Measurements from ENCODE around the gene SERPINB1.

Gene SERPINB1

DNA sequence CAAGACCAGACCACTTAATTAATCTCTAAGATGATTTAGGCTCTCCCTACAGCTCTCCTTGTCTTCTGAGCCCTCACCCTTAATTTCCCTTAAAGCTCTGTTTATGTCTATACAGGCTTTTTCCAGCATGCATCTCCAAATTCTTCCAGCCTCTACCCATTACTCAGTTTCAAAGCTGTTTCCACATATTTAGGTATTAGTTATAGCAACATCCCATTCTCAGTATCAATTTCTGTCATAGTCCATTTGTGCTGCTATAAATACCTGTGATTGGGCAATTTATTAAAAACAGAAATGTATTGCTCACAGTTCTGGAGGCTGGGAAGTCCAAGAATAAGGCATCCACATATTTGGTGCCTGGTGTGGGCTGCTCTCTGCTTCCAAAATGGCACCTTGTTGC lies 2.3 kb upstream of the SERPINB1 start:
- no peak for DNase-seq

DNA sequence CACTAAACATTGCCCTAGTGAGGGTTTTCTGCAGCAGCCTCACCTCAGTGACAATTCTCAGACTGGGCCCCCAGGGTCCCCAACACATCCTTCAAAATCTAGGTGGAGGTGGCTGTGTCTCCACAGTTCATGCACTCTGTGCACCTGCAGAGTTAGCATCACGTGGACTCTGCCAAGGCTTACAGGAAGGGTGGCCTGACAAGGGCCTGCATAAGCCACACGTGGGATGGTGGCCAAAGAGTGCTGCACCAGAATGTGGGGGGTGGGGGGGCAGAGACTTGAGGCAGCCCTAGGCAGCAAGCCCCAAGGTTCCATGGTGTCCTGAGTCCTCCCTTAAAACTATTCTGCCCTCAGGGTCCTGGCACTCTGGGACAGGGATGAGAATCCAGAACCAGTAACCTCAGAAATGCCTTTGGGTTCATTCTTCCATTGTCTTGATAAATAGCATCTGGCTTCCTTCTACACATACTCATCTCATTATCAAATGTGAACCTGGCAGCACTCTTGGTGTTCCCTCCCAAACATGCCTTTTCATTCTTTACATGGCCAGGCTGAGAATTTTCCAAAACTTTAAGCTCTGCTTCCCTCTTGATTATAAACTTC lies 1.6 kb upstream of the SERPINB1 start:
- no peak for DNase-seq

DNA sequence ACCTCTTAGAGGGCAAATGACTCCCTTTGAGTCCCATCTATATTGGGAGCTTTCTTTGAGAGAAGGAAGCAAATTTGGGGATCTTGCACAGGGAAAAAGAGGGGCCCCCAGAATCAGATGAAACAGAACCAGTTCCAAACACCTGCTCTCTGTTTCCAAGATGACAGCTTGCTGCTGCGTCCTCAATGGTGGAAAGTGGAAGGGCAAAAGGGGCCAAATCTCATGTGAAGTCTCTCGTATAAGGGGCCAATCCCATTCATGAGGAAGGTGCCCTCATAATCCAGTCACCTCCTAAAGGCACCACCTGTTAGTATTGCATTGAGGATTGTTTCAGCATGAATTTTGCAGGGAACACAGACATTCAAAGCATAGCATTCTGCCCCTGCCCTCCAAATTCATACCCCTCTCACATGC lies 483 bp upstream of the SERPINB1 start:
- DNase-seq = no peak

DNA sequence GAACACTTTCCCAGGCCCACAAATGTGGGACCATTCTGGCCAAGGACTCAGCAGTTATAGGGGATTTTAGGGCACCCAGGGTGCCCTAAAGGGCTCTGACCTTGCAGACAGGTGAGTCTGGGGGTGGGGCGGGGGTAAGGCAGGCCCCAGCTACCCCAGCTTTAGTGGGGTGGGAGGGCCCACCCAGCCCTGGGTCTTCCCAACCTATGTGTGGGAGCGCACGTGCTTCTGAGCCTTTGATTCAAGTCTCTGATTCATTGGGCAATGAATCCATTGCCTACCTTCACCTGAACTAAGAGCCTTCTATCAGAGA lies 958 bp downstream of the SERPINB1 start:
- no peak for DNase-seq

DNA sequence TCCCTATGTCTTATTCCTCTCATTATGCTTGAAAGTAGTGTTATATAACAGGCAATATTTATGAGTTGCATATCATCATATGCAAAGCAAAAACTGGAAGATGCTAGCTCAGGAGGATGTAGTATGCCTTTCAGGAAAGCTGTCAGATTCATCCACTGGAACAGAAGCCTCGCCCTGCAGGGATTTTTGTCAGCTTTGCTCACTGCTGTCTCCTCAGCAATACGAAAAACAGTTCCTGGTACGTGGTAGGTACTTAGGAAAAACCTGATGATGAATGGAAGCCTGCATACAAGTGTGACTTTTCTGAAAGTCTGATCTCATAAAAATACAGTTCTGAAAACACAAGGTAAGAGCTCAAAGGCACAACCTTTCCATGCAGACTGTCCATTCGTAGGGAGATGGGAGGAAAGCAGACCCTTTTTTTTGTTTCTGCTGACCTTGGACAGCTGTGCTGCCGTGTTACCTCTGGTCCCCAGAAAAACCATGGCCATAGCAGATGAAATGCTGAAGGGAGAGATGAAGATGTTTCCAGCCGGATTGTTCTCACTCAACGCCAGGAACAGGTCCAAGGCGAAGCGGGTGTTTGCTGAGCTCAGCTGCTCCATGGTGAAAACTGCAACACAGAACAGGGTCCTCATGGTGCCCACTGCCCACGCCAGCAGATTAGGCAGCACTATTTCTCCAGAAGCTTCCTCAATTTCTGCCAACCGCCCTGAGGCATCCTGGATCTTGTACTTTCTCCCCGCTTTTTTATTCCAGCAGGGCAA lies 1.5 kb downstream of the SERPINB1 start:
- peak in 1 of 2 donors; percentile 19 for DNase-seq

DNA sequence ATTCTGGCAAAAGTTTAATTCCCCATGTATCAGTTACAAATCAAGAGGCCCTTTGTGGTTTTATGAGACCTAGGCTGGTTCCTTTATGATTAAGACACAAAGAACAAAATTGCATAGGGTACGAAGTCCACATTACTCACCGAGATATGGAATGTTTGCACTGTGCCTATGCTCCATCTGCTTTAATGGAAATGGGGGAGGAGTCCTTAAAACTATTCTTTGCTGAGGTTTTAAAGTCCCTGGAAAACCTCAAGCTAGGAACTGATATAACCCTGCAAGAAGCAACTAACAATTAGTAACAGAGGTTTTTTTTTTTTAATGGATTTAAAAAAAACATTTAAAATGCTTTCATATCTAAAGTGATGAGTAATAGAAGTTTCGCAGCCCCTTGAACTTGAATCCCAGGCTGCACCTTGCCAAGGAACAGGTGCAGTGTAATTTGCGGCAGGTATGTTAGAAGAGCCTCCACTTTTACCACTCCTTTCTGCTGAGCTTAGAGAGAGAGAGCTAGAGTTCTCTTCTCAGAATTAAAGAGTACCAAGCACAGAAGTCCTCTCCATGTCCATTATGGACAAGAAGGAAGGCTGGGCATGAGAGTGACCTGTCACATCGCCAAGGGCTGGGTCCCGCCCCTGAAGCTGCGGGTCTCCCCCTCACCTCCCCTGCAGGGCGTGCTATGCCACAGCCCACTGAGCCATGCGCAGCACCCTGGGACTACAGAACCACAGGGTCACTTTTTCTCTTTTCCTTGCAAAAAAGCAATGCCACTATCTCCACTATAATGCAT lies 2.3 kb downstream of the SERPINB1 start:
- DNase-seq = no peak

DNA sequence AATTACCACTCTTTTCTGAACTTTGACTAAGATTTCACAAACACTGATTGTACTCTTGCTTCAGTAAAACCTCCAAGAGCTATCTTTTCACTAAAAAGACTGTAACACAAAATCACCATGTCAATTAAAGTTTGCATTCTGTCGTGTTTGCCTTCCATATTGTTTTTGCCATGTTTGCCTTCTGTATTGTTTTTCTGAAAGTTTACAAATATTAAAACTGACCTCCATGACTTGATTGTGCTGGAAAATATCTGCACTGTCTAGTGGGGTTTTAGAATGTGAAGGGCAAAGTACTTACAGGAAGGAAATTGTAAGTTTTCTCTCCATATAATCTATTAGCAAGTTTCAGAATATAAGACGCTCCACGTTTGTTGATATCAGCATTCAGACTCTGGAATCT lies 3.4 kb downstream of the SERPINB1 start:
- no peak for DNase-seq

DNA sequence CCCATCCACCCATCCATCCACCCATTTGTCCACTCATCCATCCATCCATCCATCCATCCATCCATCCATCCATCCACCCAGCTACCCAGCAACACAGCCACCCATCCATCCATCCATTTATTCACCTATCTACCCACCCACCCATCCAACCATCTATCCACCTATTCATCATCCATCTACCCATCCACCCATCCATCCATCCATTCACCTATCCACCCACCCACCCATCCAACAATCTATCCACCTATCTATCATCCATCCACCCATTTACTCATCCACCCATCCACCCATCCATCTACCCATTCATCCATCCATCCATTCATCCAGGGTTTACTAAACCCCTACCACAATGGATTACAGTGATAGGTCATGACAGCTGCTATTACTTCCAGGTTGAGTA lies 7.4 kb downstream of the SERPINB1 start:
- no peak for DNase-seq

DNA sequence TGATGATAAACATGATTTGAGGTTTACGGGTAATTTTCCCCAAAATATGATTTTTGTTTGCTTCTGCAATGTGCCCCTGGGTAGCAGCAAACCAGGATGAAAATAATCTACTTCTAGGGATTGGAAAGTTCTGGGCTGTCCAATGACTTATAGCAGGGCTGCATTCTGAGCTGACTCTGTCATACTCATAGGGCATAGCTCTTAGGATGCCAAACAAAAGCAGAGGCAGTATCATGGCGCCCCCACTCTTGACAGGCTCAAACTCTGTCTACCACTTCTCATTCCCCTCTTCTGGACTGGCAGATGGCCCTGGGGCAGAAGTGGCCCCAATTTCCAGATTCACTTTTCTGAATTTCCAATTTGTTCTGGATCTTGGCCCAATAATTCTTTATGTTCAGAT lies 10.3 kb downstream of the SERPINB1 start:
- DNase-seq = no peak

DNA sequence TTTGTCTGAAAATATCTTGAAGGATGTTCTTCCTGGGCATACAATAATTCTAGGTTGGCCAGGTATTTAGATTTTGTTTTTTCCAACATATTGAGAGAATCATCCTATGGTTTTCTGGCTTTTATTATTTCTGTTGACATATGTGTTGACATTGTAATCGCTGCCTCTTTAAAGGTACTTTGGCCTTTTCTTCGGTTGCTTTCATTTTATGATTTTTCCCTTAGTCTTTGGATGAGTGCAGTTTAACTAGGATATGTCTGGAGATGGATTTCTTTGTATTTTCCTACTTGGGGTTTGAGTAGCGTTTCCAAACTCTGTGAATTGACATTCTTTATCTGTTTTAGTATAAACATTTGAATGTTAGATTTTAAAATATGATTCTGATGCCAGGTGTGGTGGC lies 11.5 kb downstream of the SERPINB1 start:
- DNase-seq = no peak

DNA sequence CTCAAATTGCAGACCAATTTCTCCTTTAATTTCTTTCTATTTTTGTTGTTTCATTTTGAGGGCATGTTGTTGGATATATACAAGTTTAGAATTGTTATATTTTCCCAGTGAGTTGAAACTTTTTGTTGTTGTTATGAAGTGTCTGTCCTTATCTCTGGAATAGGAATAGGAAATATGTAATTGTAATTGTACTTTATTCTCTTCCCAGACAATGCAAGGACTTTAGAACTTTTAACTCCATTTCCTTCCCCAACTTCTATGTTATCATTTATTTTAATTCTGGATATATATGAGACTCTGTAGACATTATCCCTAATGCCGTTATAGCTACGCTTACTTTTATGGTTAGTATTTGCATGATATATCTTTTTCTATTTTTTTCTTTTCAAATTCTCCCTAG lies 12.4 kb downstream of the SERPINB1 start:
- DNase-seq = no peak

DNA sequence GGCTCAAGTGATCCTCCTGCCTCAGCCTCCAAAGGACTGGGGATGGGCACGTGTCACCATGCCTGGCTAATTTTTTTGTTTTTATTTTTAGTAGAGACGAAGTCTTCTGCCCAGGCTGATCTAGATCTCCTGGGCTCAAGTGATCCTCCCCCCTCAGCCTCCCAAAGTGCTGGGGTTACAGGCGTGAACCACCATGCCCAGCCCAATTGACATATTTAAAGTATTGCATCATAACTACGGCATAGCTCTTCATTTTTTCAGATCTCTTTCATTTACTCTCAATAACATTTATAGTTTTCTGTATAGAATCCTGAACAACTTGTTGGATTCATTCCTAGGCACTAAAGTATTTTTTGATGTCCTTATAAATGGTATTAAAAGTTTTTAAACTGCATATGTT lies 13.0 kb downstream of the SERPINB1 start:
- DNase-seq = no peak

DNA sequence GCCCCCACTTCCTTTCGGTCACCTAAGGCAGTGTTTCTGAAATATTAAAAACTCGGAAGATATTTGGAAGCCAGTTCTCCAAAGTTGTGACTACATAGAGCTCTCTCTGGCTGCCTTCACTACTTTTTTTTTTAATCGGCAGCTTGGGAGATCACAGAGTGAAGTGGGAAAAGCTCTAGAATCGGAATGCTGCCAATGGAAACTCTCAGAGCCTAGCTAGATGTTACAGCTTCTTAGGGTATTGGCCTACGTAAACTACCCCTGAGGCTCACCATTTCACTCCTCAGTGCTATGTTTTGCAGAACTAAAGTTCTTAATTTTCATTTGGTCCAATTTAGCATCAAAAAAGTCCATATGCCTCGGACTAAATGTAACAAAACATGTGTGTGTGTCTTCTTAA lies 14.5 kb downstream of the SERPINB1 start:
- DNase-seq = no peak

DNA sequence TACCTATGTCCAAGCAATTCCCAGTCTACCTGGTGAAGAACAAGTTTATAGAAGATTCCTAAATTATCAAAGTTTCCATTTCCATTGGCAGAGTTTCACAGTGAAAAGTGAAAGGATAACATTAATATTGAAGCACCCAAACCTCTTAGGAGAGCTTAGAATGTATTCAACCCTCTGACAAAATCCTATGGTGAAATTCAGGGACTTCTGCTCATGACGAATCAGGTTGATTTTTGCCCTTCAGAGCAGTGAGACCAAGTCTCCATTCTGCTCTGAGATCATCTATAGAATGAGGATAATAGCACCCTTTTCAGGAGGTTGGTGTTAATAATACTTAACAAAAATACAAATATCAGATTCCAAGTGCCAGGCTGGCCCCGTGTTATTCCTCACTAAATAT lies 15.5 kb downstream of the SERPINB1 start:
- no peak for DNase-seq

DNA sequence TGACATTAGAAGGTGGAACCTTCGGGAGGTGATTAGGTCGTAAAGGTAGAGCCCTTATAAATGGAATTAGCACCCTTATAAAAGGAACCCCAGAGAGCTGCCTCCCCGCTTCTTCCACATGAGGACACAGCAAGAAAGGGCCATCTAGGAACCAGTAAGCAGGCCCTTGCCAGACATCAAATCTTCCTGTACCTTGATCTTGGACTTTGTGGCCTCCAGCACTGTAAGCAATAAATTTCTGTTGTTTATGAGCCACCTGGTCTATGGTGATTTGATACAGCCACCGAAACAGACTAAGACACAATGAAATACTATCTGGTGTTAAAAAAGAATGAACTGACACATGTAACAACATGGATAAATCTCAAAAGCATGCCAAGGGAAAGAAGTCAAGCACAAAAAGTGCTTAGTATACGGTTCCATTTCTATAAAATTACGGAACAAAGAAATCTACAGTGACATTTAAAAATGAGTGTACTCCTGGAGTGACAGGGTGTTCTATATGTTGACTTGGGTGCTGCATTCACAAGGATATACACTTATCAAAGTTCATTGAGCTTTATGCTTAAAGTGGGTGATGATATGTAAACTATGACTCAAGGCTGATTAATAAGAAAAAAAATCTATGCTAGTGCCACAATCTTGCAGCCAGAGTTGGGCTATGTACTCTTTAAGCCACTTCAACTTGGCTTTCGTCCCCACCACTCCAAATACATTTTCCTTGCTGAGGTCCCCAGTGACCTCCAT lies 18.4 kb downstream of the SERPINB1 start:
- no peak for DNase-seq

DNA sequence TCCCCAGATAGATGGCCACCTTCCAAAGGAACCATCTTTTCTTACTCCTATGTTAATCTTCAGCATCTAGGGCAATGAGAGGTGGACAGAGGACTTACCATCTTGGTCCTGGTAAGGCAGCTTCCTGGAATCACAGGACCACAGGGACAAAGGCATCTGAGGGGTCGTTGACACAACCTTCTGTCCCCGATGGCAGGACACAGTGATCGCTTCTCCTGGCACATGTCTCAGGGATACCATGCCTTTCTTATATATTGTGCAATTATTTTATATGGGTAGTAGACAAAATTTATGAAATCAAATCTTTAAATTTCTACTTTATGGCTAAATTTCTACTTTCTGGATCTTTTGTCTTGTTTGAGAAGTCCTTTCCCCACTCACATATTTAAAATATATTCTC lies 20.1 kb downstream of the SERPINB1 start:
- no peak for DNase-seq

DNA sequence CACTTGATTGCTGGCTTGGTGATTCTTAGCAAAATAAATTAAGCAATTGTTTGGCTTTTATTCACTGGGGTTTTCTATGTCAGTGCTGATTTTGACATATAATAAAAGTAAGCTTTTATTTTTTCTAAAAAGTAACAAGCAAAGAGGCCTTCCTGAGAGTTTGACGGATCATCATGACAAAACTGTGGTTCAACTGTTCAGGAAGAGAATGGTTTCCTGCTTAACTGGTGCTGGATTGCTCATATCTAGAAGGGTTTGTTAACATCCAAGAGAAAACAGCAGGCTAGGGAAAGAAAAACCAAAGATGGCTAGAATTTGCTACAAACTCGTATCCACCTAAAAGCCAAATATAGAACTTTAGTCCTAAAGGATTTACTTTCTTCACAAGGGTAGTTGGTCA lies 21.2 kb downstream of the SERPINB1 start:
- DNase-seq = no peak

DNA sequence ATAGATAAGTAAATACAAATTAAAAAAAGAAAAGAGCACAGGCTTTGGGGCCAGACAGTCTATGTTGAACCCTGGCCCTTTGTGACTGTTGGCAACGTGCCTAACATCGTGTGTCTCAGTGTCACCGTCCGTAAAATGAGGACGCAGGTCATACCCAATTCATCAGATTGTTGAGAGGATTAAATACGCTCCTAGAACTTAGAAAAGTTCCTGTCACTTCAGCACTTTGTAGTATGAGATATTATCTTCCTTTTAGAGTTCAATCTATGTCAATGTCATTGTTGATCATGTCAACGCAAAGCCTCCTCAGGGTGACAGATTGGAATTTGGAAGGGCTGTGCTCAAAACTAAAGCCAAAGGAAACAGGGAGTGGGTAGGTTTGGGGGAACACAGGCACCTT lies 21.7 kb downstream of the SERPINB1 start:
- no peak for DNase-seq

DNA sequence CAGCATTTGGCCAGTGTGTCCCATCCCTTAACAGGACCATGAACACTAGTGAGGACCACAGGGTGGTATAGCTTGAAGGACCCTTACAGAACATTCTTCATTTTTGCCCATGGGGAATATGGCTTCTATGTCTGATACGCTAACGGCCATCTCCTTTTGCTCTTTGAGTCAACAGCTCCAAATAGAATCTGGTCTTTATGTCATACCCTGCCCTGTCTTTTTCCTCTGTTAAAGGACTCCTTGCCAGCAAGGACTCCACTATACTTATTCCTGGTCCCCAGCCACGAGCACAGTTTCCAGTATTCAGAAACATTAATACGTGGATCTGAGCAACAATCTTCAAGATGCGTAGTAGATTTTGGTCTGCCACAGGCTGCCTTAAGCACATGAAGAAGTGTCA lies 22.5 kb downstream of the SERPINB1 start:
- no peak for DNase-seq

DNA sequence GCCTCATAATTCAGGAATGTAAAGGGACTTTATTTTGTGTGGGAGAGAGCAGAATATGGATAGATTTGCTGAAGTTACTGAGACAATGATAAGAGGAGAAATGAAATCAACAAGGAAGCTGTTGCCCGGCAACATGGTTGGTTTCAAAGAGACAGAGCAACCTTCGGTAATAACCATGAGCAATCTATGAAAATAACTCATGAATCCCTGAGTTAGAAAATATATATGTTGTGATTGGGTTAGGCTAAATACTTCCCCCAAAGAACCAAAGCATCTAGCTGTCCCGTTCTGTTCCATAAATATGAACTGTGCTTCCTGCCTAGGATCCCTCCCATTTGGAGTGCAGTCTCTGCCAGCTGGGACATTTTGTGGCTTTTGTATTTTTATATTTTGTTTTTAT lies 23.1 kb downstream of the SERPINB1 start:
- peak in 1 of 2 donors; percentile 34 for DNase-seq

DNA sequence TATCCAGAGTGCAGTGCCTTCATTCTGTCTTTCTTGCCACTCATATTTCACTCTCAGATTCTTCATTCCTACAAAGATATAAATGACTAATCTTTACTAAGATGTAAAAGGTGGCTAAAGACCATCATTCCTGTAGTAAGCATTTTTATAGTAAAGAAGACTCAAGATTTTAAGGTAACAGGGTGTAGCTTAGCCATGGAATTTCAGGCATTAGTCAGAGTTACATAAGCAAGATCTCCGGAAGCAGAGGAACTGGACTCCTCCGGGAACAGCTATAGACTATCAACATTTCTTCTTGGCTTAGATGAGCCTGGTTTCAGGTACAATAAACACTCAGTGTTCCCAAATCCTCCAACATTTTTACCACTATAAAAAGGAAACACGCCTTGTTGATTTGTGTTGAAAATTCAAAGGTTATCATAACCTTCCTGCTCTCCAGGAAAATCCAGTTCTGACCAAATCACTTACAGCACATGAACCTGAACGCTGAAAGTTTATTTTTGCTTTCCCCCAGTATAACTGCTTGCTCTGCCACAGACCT lies 23.7 kb downstream of the SERPINB1 start:
- peak in 1 of 2 donors; percentile 38 for DNase-seq

DNA sequence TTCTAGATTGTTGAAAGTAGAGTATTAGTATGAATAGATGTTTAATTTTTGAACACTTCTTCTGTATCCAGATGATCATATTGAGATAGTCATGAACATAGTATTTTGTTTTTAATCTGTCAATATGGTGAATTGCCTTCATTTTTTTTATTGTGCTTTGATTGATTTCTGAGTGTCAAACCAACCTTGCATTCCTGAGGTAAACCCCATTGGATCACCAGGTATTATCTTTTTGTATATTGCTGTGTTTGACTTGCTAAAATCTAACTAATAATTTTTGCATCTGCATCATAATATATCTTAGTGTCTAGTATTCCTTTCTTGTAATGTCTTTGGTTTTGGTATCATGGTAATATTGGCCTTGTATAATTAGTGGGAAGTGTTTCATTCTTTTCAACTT lies 25.5 kb downstream of the SERPINB1 start:
- no peak for DNase-seq

DNA sequence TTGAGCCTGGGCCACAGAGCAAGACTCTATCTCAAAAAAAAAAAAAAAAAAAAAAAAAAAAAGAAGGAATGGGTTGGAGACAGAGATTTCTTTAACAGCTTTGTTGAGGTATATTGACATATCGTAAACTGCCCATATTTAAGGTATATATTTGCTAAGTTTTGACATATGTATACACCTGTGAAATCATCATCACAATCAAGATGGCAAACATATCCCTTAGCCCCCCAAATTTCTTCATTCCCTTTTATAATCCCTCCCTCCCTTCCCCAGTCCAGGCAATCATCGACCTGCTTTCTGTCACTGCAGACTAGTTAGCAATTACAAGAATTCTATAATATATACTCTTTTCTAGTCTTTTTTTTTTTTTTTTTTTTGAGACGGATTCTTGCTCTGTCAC lies 29.0 kb downstream of the SERPINB1 start:
- DNase-seq = no peak
